HepG2 (cell line): Measurements from ENCODE around the gene ADRM1. TPM values are rescaled to one million over a fixed set of nuclear protein-coding genes. Genes with fewer than 3 reads are reported as not detected.

Source experiments
- AKAP8 ChIP-seq: sonication (generic); formaldehyde crosslinking; IDR thresholded peaks from 2 replicates; pipeline ENCODE4 v1.5.1; 2020; ENCODE audit warnings: mild to moderate bottlenecking, missing genetic modification reagents
- BRCA1 ChIP-seq: sonication (generic); formaldehyde crosslinking; IDR thresholded peaks from 2 replicates; pipeline ENCODE4 v1.4.0; 2020; ENCODE audit warnings: missing genetic modification reagents
- ELK4 ChIP-seq: sonication (generic); formaldehyde crosslinking; IDR thresholded peaks from 2 replicates; pipeline ENCODE4 v1.9.0; 2021; ENCODE audit warnings: missing genetic modification reagents, borderline replicate concordance
- GMEB2 ChIP-seq: IDR thresholded peaks from 2 replicates; pipeline ENCODE4 v1.6.1; 2016; ENCODE audit warnings: missing biosample characterization, missing genetic modification reagents, low read depth
- GTF2F1 ChIP-seq: fragments of 150-350 bp; IDR thresholded peaks from 2 replicates; pipeline ENCODE4 v1.6.1; 2014; ENCODE audit warnings: low read length
- HIC2 ChIP-seq: sonication (generic); formaldehyde crosslinking; IDR thresholded peaks from 2 replicates; pipeline ENCODE4 v1.9.0; 2022; ENCODE audit warnings: low read depth, missing genetic modification reagents
- IKZF4 ChIP-seq: sonication (generic); formaldehyde crosslinking; IDR thresholded peaks from 2 replicates; pipeline ENCODE4 v1.5.1; 2020; ENCODE audit warnings: borderline replicate concordance, mild to moderate bottlenecking, low read depth, missing genetic modification reagents; ENCODE audit errors: not compliant biosample characterization
- IKZF5 ChIP-seq: IDR thresholded peaks from 2 replicates; pipeline ENCODE4 v1.6.1; 2018; ENCODE audit warnings: missing genetic modification reagents, mild to moderate bottlenecking, missing compliant biosample characterization
- KLF16 ChIP-seq, 2 experiments: sonication (generic) in 1 of 2; formaldehyde crosslinking in 1 of 2; IDR thresholded peaks; 2 replicates each; pipeline versions ENCODE4 v1.6.1 to v1.8.0; 2016 to 2023; ENCODE audit warnings: missing genetic modification reagents in 2 of 2, missing compliant biosample characterization in 1 of 2
- MAFF ChIP-seq: IDR thresholded peaks from 2 replicates; pipeline ENCODE4 v1.6.1; 2011; ENCODE audit warnings: low read depth, low read length, improper control_type of control experiment
- MEIS1 ChIP-seq: sonication (generic); formaldehyde crosslinking; IDR thresholded peaks from 2 replicates; pipeline ENCODE4 v1.9.0; 2021; ENCODE audit warnings: mild to moderate bottlenecking, missing genetic modification reagents, moderate library complexity, borderline replicate concordance
- SIN3A ChIP-seq: IDR thresholded peaks from 2 replicates; pipeline ENCODE4 v1.6.1; 2011; ENCODE audit warnings: low read depth, mild to moderate bottlenecking, control low read depth, low read length, borderline replicate concordance
- SMAD9 ChIP-seq: sonication (generic); formaldehyde crosslinking; IDR thresholded peaks from 2 replicates; pipeline ENCODE4 v1.5.1; 2020; ENCODE audit warnings: mild to moderate bottlenecking, missing genetic modification reagents
- SNRNP70 ChIP-seq: fragments of 200-400 bp; formaldehyde crosslinking; IDR thresholded peaks from 2 replicates; pipeline ENCODE4 v1.6.1; 2017; ENCODE audit warnings: mild to moderate bottlenecking, low read depth, low read length, moderate library complexity
- SRSF4 ChIP-seq: fragments of 200-400 bp; formaldehyde crosslinking; IDR thresholded peaks from one replicate; pipeline ENCODE4 v1.6.1; 2018; ENCODE audit warnings: mild to moderate bottlenecking, low read depth, low read length, moderate library complexity; ENCODE audit not compliant: poor library complexity, severe bottlenecking
- TARDBP ChIP-seq: sonication (generic); formaldehyde crosslinking; IDR thresholded peaks from 2 replicates; pipeline ENCODE4 v1.8.0; 2022; ENCODE audit warnings: mild to moderate bottlenecking, missing genetic modification reagents
- WIZ ChIP-seq: sonication (generic); formaldehyde crosslinking; IDR thresholded peaks from 2 replicates; pipeline ENCODE4 v1.5.1; 2020; ENCODE audit warnings: mild to moderate bottlenecking, missing genetic modification reagents
- ZKSCAN5 ChIP-seq: sonication (generic); formaldehyde crosslinking; IDR thresholded peaks from 2 replicates; pipeline ENCODE4 v1.5.1; 2020; ENCODE audit warnings: mild to moderate bottlenecking, missing genetic modification reagents
- ZMYM2 ChIP-seq: sonication (generic); formaldehyde crosslinking; IDR thresholded peaks from 2 replicates; pipeline ENCODE4 v1.8.0; 2022; ENCODE audit warnings: mild to moderate bottlenecking, missing genetic modification reagents
- ZNF121 ChIP-seq: sonication (generic); formaldehyde crosslinking; IDR thresholded peaks from 2 replicates; pipeline ENCODE4 v1.5.0; 2020; ENCODE audit warnings: mild to moderate bottlenecking, missing genetic modification reagents
- ZNF326 ChIP-seq: sonication (generic); formaldehyde crosslinking; IDR thresholded peaks from 2 replicates; pipeline ENCODE4 v1.4.0; 2020; ENCODE audit warnings: missing genetic modification reagents, borderline replicate concordance
- ZNF33A ChIP-seq: sonication (generic); formaldehyde crosslinking; IDR thresholded peaks from 2 replicates; pipeline ENCODE4 v1.5.1; 2020; ENCODE audit warnings: missing genetic modification reagents, mild to moderate bottlenecking, moderate library complexity, borderline replicate concordance
- ZNF546 ChIP-seq: sonication (generic); formaldehyde crosslinking; conservative IDR thresholded peaks from 2 replicates; pipeline ENCODE4 v1.8.1; 2023; ENCODE audit warnings: mild to moderate bottlenecking, missing genetic modification reagents
- ZNF552 ChIP-seq: sonication (generic); formaldehyde crosslinking; IDR thresholded peaks from 2 replicates; pipeline ENCODE4 v1.9.0; 2022; ENCODE audit warnings: missing genetic modification reagents, mild to moderate bottlenecking, borderline replicate concordance
- ZNF83 ChIP-seq: sonication (generic); formaldehyde crosslinking; IDR thresholded peaks from 2 replicates; pipeline ENCODE4 v1.4.0; 2020; ENCODE audit warnings: missing genetic modification reagents, mild to moderate bottlenecking, borderline replicate concordance
- polyA plus RNA-seq, 8 experiments: library from polyadenylated mRNA; depleted of rRNA in 3 of 8; stranded (reverse) in 7 of 8; unstranded in 1 of 8; fragments of >200 nt; fragmentation: Illumina TruSeq in 4 of 8; extraction: Trizol in 4 of 8; gene quantifications; 2 replicates each; pipeline versions ENCODE4 v1.2.1 to v1.2.3, GENCODE V29; 2011 to 2016; ENCODE audit warnings: low read depth in 4 of 8, missing spikeins in 1 of 8, mixed read lengths in 1 of 8; ENCODE audit not compliant: insufficient read depth in 1 of 8
- total RNA-seq, 5 experiments: library from RNA; depleted of rRNA; stranded (reverse); fragments of >200 nt; fragmentation: Illumina TruSeq; extraction: Trizol; gene quantifications; 2 replicates each; pipeline ENCODE4 v1.2.3, GENCODE V29; 2016; ENCODE audit warnings: low read depth in 1 of 5

The ADRM1 gene
- total and polyA plus RNA-seq, 2 of the 13 experiments (the other 11 are each of a cell fraction or from before 2014, with no cell fraction given): 92.9 to 154 TPM

- no peak for TF ChIP-seq SRSF4
- TF ChIP-seq ZKSCAN5 (CRISPR knock-in tag): no peak
- TF ChIP-seq ZNF83 (CRISPR knock-in tag): no peak
- peak; percentile 79 for TF ChIP-seq IKZF4
- no peak for TF ChIP-seq ZNF546 (CRISPR knock-in tag)
- no peak for TF ChIP-seq ZNF326 (CRISPR knock-in tag)
- peak; percentile 81 for TF ChIP-seq TARDBP
- 0 out of 2 replicates have a peak, but pooled peaks have one; percentile 84 for TF ChIP-seq ZNF552
- TF ChIP-seq ZNF121 (CRISPR knock-in tag): peak; percentile 72; the same call in 1 of the 2 replicates
- peak; percentile 89 for TF ChIP-seq BRCA1 (CRISPR knock-in tag)
- no peak for TF ChIP-seq ELK4 (CRISPR knock-in tag)
- no peak for TF ChIP-seq ZNF33A (CRISPR knock-in tag)
- TF ChIP-seq MEIS1: no peak; the same call in none of the 2 replicates
- TF ChIP-seq AKAP8 (CRISPR knock-in tag): peak; percentile 70; the same call in 1 of the 2 replicates
- peak; percentile 68; the same call in 1 of the 2 replicates for TF ChIP-seq GTF2F1
- no peak for TF ChIP-seq MAFF
- TF ChIP-seq HIC2: peak; percentile 40; the same call in 1 of the 2 replicates
- peak in 1 of 2 experiments; percentile 93; a peak in 2 of 4 replicates for TF ChIP-seq KLF16 (CRISPR knock-in tag; IDR thresholded peaks at IDR 0.05)
- TF ChIP-seq SIN3A: peak; percentile 92
- peak; percentile 100 for TF ChIP-seq ZMYM2 (CRISPR knock-in tag)
- TF ChIP-seq SNRNP70: no peak
- 0 out of 2 replicates have a peak, but pooled peaks have one; percentile 40 for TF ChIP-seq GMEB2 (CRISPR knock-in tag)
- no peak for TF ChIP-seq WIZ (CRISPR knock-in tag)
- TF ChIP-seq IKZF5: peak; percentile 95
- TF ChIP-seq SMAD9: no peak; the same call in 1 of the 2 replicates
Observed at GRCh38 chr20:62301773-62302340, 940 bp upstream of the ADRM1 start (continued).
